Measurements from ENCODE around the gene KNL1.
"Not testable (repeated sequence)": the region's sequence is repeated elsewhere in the genome, so short reads cannot be mapped to it uniquely, and the experiment has no call there.

The KNL1 gene

DNA sequence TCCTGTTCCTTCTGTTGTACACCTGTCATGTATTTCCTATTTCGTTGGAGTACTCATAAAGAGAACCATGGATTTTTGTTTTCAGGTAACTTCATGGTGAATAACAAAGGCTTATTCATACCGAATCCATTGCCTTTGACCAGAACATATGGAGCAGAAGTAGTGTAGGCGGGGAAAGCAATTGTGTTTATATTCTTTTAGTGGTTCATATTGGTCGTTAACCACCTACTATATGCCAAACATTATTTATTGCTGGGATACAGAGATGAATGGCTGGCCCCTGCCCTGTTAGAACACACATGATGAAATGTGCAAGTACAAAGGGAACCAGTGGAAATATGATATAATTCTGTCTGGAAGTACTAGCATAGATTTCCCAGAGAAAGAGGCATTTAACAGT, 15.2 kb upstream of the KNL1 start:
- DNase-seq (ENCODE audit: low read depth in 4 of 4, low spot score in 1 of 4): no peak

DNA sequence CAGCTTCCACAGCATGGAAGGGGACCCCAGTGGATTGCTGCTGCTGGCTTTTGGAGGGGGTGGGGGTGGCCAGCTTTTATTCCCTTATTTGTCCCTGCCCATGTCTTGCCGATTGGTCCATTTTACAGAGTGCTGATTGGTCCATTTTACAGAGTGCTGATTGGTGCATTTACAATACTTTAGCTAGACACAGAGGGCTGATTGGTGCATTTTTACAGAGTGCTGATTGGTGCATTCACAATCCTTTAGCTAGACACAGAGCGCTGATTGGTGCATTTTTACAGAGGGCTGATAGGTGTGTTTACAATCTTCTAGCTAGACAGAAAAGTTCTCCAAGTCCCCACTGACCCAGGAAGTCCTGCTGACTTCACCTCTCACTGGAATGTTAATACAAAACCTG, 12.3 kb upstream of the KNL1 start:
- not testable (repeated sequence) for DNase-seq (ENCODE audit: low read depth in 4 of 4, low spot score in 1 of 4)

DNA sequence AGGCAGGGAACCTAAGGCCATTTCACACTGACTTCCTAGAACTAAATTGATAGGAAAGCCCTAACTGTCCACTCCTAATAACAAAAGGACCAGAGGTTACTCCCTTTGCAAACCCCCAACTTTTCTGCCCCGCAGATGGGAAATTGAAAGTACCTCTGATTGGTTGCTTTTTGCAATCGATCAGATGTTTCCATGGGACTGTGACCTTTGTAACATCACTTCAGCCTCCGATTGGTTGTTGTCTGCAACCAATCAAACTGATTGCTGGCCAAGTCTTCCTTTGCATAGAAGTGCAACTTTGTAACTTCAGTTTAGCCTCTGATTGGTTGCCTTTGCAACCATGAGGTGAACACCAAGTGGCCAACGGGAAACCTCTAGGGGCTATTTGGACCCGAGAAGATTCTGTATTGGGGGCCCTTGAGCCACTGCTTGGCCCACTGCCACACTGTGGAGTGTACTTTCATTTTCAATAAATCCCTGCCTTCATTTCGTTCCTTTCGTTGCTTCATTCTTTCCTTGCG, 11.3 kb upstream of the KNL1 start:
- DNase-seq (ENCODE audit: low read depth in 4 of 4, low spot score in 1 of 4): no peak

DNA sequence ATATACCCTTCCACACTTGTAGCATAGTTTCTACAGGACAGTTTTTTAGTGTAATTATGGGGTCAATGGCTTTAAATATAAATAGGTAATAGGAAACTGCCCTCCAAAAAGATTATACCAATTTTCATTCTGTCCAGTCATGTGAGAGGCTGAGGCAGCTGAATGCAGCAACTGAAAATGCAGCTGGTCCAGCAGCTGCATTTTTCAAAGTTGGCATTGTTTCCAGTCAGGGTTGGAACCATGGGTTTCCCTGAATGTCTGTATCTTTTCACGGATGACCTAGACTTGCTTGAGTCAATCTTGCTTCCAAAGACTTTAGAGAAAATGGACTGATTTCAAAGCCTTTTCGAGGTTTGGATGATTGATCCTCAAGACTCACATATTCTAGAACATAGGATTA, 9.9 kb upstream of the KNL1 start:
- no peak for DNase-seq (ENCODE audit: low read depth in 4 of 4, low spot score in 1 of 4)

DNA sequence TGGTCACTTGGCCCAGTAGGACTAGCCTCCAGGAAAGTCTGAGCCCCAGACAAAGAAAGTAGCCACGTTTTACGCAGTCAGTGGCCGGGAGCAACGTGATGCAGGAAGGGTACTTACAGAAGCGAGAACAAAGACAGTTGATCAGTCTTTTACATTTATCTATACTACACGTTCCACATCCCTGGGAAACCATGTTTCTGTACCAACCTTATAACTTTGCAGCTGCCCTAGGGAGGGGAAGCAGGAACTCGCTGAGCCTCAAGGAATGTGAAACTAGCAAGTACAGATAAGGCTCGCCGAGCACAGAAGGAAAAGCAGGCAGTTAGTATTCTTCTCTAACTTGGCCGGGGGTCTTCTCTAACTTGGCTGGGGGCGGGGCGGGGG, 3.4 kb upstream of the KNL1 start:
- DNase-seq (ENCODE audit: low read depth in 4 of 4, low spot score in 1 of 4): no peak

DNA sequence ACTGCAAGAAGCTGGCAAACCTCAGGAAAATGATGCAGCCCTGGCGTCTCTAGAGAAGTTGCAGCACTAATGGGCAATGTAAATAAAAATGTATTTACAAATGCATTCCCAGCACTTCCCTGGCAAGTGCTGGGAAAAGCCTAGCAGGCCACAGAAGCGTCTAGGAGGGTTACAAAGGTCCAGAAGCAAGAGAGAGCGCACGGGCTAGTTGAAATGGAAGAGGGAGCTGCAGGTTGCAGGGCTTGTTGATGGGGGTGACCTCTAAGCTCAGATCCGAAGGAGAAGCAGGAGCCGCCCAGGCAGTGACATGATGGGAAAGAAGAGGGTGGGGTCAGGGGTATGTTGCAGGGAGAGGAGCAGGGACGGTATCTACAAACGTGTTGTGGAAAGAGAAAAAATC, 2.7 kb upstream of the KNL1 start:
- DNase-seq (ENCODE audit: low read depth in 4 of 4, low spot score in 1 of 4): no peak

DNA sequence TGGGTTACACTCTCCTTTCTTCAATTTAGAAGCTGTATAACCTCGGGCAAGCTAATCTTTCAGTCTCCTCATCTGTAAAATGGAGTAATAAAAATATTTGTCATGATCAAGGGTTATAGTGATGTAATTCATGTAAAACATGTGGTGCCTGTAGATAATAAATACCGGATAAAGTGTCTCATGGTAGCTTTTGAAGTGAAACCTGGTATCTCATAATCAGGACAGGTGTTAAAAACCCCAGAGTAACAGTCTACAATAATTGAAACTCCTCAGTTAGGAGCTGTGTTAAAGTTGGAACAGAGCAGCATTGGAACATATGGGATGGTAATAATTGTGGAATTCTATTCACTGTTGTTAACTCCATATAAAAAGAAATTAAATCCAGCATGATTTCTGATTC, 884 bp upstream of the KNL1 start:
- no peak for DNase-seq (ENCODE audit: low read depth in 4 of 4, low spot score in 1 of 4)

DNA sequence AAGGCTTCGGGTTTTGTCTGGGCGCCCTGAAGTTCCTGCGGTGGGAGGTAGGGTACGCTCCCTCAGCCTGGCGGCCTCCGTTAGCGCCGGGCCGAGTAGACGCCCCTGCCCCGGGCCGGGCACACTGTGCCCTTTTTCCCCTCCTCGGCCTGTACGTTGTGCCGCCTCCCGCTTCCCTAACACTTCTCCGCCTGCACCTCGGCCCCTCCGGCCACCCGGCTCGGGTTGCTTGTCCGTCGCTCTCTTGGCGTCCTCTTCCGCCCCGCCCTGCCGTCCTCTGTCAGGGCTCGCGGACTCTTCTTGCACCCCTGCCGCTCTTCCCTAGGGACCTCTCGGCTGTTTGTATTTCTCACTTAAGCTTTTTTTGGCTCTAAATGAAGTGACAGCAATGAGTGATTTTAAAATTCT, 384 bp downstream of the KNL1 start:
- peak in 1 of 4 experiments; percentile 7 for DNase-seq (ENCODE audit: low read depth in 4 of 4, low spot score in 1 of 4)

DNA sequence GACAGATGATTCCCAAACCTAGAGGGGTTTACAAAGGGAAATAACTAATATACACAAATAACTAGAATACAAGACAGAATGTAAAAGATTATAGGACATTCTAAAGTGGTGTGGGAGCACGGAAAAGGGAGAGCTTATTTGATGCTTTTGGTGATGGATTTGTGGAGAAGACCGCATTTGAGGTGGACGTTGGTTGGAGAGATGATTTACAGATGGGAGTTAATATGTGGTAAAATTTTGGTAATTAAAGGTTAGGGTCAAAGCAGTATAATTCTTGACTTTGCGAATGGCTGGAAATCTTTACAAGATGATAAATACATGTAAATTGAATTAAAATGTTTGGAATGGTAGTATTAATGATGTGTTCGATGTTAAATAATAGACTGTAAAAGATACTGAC, 1.2 kb downstream of the KNL1 start:
- DNase-seq (ENCODE audit: low read depth in 4 of 4, low spot score in 1 of 4): no peak

DNA sequence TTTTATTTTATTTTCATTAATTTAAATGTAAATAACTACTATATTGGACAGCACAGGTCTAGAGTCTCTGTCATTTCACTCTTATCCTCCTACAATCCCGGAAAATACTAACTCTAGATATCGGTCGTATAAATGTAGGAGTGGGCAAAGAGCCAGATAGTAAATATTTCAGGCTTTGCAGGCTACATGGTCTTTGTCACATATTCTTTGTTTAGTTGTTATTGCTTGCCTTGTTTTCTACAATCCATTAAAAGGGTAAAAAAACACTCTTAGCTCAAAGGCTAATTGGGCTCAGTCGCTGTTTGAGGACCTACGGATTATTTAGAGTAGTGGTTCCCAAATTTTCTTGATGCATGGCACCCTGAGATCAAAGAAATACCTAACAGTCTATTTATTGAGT, 1.7 kb downstream of the KNL1 start:
- no peak for DNase-seq (ENCODE audit: low read depth in 4 of 4, low spot score in 1 of 4)

DNA sequence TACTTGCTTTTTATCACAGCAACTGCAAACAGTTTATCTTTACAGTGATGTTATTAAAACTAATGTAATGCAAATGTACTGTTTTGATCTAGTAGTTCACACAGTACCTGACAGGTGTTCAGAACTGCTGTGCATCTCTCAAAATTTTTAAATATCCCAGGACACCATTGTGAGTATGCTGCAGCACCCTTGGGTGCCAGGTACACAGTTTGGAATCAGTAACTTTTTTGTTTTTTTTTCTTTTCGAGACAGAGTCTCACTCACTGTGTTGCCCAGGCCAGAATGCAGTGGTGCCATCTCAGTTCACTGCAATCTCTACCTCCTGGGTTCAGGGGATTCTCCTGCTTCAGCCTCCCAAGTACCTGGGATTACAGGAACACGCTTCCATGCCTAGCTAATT, 3.0 kb downstream of the KNL1 start:
- no peak for DNase-seq (ENCODE audit: low read depth in 4 of 4, low spot score in 1 of 4)

DNA sequence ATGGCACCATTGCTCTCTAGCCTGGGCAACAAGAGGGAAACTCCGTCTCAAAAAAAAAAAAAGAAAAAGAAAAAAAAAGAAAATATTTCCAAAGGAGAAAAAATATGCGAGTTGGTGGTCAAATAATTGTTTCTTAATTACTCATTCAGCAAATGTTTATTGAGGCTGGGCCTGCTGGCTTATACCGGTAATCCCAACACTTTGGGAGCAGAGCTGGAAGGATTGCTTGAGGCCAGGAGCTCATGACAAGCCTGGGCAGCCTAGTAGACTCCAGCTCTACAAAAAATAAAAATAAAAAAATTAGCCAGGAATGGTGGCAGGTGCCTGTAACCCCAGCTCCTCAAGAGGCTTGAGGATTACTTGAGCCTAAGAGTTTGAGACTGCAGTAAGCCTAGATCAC, 4.1 kb downstream of the KNL1 start:
- no peak for DNase-seq (ENCODE audit: low read depth in 4 of 4, low spot score in 1 of 4)

DNA sequence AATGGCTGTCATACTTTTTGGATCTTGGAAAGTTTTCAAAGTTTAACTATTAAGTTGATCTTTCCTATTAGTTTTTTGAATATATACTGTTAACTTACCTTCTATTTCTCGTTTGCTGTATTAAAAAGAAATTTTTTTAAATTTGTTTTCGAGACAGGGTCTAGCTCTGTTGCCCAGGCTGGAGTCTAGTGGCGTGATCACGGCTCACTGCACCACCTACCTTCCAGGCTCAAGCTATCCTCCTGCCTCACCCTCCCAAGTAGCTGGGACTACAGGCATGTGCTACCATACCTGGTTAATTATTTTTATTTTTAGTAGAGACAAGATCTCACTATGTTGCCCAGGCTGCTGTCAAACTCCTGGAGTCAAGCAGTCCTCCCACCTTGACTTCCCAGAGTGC, 4.6 kb downstream of the KNL1 start:
- DNase-seq (ENCODE audit: low read depth in 4 of 4, low spot score in 1 of 4): no peak

DNA sequence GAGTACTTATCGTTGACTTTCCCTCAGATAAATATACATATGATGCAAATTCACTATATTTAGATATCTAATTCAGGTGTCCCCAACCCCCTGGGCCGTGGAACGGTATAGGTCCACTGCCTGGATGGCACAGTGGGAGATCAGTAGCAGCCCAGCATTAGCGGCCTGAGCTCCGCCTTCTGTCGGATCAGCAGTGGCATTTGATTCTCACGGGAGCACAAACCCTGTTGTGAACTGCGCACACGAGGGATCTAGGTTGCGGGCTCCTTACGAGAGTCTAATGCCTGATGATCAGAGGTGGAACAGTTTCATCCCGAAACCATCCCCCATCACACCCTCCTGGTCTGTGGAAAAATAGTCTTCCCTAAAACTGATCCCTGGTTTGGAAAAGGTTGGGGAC, 6.9 kb downstream of the KNL1 start:
- DNase-seq (ENCODE audit: low read depth in 4 of 4, low spot score in 1 of 4): no peak

DNA sequence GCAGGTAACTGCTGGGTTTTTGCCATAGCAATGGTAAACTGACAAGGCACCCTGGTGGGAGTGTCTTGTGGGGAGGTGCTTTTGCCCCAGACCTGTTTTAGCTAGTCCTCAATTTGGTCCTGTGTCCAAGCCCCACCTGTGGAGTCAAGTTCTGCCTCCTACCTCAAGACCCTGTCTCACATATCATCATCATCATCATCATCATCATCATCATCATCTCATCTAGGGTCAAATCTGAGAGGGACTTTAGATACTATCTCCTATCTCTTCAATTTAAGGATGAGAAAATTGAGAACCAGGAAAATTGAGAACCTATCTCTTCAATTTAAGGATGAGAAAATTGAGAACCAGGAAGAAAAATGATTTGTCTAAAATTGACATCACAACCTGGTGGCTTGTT, 9.9 kb downstream of the KNL1 start:
- DNase-seq (ENCODE audit: low read depth in 4 of 4, low spot score in 1 of 4): no peak

DNA sequence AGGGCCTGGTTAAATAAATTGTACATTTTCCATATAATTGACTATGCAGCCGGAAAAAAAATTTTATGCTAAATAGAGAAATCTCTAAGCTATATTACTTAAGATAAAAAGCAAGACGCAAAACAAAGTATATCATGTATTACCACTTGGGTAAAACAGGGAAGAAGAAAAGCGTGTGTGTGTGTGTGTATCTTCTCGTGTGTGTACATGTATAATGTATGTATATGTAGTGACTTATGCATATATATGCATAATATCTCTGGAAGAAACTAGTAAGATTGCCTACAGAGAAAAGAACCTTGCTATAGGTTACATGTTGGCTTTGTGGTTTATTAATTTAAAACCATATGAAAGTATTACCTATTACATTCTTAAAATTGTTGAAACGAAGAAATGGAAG, 19.0 kb downstream of the KNL1 start:
- DNase-seq (ENCODE audit: low read depth in 4 of 4, low spot score in 1 of 4): no peak

DNA sequence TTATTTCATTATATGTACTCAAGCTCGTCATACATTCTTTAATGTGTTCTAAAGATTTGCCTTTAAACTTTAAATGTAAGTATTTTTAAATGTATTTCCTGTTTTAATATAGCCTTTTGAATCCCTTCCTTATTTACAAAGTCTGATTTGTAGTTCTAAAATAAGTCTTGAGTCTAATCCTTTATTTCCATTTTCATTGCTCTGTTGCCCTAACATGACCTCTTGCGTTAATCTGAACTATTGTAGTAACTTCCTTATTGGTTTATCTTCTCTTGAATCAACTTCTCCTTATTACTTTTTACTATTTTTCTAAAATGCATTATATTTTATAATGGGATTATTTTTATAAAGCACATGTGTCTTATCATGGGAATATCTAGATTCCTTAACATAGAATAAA, 24.0 kb downstream of the KNL1 start:
- DNase-seq (ENCODE audit: low read depth in 4 of 4, low spot score in 1 of 4): no peak

DNA sequence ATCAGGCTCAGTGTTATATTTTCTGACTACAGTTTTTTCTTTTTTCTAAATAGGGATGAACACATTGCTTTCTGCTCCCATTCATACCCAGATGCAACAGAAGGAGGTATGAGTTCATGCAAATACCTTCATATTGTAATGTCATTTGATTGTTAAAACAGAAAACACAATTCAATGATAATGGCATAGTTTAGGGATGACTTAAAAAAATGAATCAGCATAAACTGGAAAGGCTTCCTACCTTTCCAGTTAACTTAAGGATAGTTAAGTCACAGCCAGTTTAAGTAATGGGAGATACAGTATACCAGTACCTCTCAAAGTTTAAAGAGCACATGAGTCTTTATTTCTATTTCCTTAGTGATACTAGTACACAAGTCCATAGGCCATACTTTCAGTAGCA, 24.9 kb downstream of the KNL1 start:
- DNase-seq (ENCODE audit: low read depth in 4 of 4, low spot score in 1 of 4): no peak

DNA sequence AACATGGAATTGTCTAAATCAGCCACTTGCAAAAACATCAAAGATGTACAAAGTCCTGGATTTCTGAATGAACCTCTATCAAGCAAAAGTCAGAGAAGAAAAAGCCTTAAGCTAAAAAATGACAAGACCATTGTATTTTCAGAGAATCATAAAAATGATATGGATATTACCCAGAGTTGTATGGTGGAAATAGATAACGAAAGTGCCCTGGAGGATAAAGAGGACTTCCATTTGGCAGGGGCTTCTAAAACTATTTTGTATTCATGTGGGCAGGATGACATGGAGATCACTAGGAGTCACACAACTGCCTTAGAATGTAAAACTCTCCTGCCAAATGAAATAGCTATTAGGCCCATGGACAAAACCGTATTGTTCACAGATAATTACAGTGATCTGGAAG, 29.3 kb downstream of the KNL1 start:
- no peak for DNase-seq (ENCODE audit: low read depth in 4 of 4, low spot score in 1 of 4)

DNA sequence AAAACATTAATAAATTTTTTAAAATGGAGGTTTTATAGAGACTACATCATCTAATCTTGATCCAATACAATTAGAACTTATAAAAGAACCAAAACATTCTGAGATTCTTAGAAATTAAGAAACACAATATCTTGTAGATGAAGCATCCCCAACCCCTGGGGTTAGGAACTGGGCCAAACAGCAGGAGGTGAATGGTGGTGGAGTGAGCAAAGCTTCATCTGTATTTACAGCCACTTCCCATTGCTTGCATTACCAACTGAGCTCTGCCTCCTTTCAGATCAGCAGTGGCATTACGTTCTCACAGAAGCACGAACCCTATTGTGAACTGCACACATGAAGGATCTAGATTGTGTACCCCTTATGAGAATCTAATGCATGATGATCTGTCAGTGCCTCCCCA, 36.3 kb downstream of the KNL1 start:
- no peak for DNase-seq (ENCODE audit: low read depth in 4 of 4, low spot score in 1 of 4)

DNA sequence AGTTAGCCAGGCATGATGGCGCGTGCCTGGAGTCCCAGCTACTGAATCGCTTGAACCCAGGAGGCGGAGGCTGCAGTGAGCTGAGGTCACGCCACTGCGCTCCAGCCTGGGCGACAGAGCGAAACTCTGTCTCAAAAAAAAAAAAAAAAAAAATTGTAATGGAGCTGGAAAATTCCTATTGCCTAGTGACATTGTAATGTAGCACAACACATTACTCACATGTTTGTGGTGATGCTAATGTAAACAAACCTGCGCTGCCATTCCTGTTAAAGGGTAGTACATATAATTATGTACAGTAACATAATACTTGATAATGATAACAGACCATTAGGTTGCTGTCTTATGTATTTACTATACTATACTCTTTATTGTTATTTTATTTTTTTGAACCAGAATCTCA, 39.1 kb downstream of the KNL1 start:
- DNase-seq (ENCODE audit: low read depth in 4 of 4, low spot score in 1 of 4): no peak

DNA sequence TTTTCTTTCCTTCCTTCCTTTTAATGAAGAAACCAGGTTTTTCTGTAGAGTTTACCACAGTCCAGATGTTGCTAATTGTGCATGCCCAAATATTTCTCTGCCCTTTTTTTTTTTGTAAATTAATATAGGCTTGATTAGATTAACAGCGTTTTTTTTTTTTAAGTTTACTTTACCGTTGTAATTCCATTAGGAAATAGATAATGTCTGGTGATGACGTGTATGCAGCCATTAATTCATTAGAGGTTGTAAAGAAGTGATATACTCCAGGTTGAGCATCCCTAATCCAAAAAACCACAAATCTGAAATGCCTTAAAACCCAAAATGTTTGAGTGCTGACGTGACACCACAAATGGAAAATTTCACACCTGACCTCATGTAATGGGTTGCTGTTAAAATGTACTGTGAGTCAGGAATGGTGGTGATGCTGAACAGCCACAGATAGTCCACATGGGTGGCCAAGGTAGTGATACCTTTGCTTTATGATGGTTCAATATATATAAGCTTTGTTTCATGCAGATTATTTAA, 43.2 kb downstream of the KNL1 start:
- no peak for DNase-seq (ENCODE audit: low read depth in 4 of 4, low spot score in 1 of 4)

DNA sequence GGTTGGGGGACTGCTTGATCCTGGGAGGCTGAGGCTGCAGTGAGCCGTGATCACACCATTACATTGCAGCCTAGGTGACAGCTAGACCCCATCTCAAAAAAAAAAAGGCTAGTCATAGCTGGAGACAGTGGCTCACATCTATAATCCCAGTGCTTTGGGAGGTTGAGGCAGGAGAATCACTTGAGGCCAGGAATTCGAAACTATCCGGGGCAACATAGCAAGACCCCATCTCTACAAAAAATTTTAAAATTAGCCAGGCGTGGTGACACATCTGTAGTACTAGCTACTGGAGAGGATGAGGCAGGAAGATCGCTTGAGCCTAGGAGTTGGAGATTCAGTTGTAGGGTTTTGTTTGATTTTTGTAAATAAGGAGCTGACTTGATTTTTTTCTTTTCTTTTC, 45.6 kb downstream of the KNL1 start:
- no peak for DNase-seq (ENCODE audit: low read depth in 4 of 4, low spot score in 1 of 4)

DNA sequence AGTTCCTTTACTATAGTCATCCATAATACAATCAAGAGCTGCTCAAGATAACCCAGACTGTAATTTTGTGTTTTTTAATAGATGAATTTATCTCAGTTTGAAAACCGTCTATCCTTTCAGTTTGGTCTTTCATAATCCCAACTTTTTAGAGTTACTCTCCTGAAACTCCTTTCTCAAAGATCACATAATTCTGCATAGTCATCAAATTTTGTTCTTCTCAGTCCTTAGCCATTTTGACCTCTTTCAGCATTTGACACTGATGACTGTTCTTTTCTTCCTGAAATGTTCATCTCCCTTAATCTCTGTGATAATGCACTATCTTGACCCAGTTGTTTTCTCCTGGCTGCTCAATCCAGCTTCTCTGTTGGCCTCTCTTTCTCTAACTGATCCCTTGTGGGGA, 53.5 kb downstream of the KNL1 start:
- no peak for DNase-seq (ENCODE audit: low read depth in 4 of 4, low spot score in 1 of 4)
